GM12865 (cell line): ENCODE data around the gene DMBX1.

ENCODE experiments used
- DNase-seq: peaks from one replicate; pipeline ENCODE4 v3.0.0; 2010; ENCODE audit warnings: low read depth
- H3K4me3 ChIP-seq: 2 replicates; pipeline ENCODE4 v1.5.1; 2011; ENCODE audit warnings: mild to moderate bottlenecking, low read depth, low read length, control low read depth
- TF ChIP-seq, protein P1 (sequence below): IDR thresholded peaks from 2 replicates; pipeline ENCODE4 v1.5.1; 2011; ENCODE audit warnings: low read length, control low read depth, low read depth, inconsistent platforms; ENCODE audit not compliant: insufficient read depth; ENCODE audit errors: missing control alignments

Gene DMBX1

DNA sequence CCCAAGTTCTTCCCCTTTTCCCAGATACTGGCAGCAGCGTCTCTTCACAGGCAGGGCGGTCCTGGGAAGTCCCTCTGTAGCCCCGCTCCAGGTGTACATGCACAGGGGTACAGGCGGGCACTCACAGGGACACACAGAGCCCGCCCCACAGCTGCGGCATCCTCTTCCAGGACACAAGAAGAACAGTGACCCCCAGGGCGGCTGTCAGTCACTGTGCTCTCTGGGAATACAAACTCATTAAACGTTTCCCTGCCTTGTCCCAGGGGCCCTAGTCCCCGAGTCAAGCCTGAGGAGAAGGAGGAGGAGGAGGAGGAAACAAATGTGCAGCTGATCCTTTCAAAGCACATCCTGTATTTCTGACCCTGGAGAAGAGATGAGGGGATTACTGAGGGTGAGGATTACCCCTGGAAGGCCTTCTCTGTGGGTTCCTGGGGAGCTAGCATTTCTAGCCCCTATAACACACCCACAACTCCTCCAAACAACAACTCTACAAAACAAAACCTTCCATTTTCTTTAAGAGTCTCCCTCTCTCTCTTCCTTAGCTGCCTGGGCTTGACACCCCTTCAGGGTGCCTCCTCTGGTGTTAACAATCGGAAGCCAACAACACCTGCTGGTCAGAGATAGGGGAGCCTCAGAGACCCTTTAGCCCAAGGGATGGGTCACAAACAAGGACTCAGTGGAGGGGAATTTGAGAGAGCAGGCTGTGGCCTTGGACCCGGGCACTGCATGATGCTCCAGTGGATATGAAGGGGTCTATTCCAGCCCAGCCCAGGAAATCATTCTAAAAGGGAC, 28.4 kb upstream of the DMBX1 start:
- H3K4me3 ChIP-seq, result no peak overlapping the region
- TF ChIP-seq, protein P1, sequence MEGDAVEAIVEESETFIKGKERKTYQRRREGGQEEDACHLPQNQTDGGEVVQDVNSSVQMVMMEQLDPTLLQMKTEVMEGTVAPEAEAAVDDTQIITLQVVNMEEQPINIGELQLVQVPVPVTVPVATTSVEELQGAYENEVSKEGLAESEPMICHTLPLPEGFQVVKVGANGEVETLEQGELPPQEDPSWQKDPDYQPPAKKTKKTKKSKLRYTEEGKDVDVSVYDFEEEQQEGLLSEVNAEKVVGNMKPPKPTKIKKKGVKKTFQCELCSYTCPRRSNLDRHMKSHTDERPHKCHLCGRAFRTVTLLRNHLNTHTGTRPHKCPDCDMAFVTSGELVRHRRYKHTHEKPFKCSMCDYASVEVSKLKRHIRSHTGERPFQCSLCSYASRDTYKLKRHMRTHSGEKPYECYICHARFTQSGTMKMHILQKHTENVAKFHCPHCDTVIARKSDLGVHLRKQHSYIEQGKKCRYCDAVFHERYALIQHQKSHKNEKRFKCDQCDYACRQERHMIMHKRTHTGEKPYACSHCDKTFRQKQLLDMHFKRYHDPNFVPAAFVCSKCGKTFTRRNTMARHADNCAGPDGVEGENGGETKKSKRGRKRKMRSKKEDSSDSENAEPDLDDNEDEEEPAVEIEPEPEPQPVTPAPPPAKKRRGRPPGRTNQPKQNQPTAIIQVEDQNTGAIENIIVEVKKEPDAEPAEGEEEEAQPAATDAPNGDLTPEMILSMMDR, result no peak
- no peak for DNase-seq

DNA sequence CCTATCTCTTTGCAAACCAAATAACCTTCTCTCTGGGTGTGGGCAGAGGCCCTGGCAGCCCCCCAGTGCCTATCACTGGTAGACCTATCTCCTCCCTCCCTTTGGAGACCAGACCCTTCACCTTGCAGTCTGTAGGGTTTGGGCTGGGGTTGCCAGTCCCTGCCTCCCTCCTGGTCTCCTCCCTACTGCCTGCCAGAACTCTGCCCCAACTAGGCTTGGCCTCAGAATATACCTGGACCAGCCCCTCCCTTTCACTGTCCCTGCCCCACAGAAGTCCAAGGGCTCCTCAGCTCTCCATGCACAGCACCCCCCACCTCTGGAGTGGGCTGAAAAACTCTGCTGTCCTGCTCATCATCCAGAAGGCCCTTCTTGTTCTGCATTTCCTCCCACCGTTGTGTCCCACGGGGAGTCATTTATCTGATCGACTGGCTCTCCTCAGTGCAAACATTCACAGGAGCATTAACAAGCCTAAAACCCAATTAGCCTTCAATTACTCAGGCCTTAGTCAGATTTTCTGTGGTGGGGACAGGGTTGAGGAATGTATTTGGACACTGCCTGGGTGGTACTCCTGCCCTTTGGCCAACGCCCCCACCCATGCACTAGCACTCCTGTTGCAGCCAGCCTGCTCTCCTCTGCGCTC, 27.7 kb upstream of the DMBX1 start:
- no peak for DNase-seq
- no peak overlapping the region for H3K4me3 ChIP-seq
- TF ChIP-seq, protein P1, result no peak

DNA sequence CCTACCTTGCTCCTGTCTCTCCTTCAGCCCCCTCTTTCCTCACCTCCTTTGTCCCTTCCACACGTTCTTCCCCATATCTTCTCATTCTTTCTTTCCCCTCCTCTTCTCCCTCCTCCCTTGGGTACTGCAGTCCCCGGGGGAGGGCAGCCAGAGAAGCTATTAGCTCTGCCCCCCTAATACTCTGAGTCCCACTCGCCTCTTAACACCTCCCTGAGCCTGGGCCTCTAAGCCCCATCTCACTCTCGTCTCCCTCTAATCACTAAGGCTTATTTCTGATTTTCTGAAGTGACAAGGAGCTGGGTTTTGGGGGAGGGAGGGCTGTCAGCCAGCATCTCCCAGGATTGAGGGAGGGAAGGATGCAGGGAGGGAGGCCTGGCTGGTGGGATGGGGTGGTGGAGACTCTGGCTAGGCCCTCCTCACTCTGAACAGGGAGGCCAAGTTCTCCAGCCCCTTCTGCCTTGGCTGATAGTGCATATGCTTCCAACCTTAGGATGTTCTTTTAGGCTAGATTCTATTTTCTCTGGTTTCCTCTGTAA, 25.6 kb upstream of the DMBX1 start:
- no peak for DNase-seq
- no peak overlapping the region for H3K4me3 ChIP-seq
- TF ChIP-seq, protein P1, result no peak

DNA sequence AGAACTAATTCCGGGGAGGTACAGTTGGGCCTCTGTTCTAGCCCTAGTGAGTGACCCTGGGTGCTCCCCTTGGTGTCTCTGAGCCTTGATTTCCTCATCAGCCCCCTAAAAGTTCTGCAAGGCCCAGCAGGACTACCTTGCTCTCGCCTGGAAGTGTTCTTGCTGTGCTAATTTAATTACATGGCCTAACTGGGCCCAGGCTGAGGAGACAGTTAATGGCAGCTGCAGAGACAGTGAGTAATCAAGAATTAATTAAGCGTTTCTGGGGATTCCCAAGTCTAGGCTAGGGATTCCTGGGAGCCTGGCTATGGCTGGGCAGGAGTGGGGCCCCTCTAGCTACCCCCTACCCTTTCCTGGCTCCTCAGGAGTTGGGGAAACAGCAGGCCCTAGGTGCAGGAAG, 24.7 kb upstream of the DMBX1 start:
- H3K4me3 ChIP-seq, result no peak overlapping the region
- TF ChIP-seq, protein P1, result no peak
- no peak for DNase-seq

DNA sequence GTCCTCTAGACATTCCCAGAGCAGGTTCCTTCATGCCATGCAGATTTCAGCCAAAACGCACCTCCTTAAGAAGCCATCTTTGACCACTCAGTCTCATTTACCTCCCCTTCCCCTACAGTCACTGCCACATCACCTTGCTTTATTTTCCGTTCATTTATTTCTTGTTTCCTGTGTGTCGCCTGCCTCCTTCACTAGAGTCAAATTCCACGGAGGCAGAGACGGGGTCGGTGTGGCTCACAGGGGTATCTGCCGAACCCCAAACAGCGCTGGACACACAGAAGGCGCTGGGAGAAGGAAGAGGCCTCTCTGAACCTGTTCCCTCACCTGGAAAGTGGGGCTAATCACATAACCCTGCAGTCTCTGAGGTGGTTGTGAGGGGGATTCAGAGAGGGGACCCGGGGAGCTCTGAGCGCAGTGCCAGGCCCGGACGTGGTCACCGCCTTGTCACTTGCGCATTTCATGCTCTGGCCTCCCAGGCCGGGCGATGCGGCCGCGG, 23.6 kb upstream of the DMBX1 start:
- TF ChIP-seq, protein P1, result no peak
- no peak for DNase-seq
- H3K4me3 ChIP-seq, result no peak overlapping the region

DNA sequence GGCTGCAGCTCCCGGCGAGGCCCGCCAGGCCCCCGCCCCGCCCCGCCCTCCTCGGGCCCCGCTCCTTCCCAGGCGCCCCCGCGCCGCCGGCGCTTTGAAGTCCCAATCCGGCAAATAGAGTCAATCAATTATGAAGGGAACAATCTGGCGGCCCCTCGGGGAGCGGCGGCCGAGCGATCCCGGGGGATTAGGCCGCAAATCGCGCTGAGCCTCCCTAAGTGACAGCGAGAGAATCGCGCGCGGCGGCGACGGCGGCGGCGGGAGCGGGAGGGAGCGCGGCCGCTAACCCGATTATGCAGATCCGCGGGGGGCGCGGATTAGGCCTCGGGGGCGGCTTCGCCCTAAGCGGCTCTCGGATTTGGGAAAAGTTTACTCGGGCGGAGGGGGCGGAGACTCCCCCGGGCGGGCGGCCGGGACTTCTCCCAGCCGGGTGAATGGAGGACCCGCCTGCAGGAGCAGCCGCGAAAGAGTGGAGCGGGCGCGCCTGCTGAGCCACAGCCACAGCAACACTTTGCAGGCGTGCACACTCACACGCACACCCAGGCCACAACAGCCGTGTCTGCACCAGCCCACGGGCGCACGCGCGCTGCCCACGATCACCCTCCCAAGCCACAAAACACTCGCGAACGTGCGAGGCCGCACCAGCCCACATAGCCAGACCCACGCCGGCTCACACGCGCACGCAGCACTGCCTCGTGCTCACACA, 23.0 kb upstream of the DMBX1 start:
- H3K4me3 ChIP-seq, result peak overlapping the region; percentile 21; the same call in 1 of the 2 replicates
- TF ChIP-seq, protein P1, result no peak
- DNase-seq, result no peak
